Activated CD4-positive, alpha-beta T cell treated with anti-CD3 and anti-CD28 coated beads, Interleukin-2, Interleukin-6, amounts not matched to agents 100 ng/mL and 50 ng/mL, durations not matched to agents 16 hours and 8 hours (primary cell): Measurements from ENCODE around the gene PRR30.
"Not testable (repeated sequence)": the region's sequence is repeated elsewhere in the genome, so short reads cannot be mapped to it uniquely, and the experiment has no call there.

Source experiments
- DNase-seq: peaks from one replicate; pipeline ENCODE4 v3.0.0-alpha.2; 2020

Gene PRR30

GRCh38 chr2:27139310-27139709 is at the start of gene PRR30:
TSS of gene PRR30 (minus strand) at chr2:27139410. CDS start at chr2:27138329, 1,081 bp downstream.
- DNase-seq = no peak

GRCh38 chr2:27186613-27187345 is 47.6 kb upstream of the PRR30 start:
- DNase-seq = no peak

- DNase-seq = no peak
Measured at GRCh38 chr2:27185331-27186026, 46.3 kb upstream of the PRR30 start.

GRCh38 chr2:27184115-27184514 is 44.9 kb upstream of the PRR30 start:
- DNase-seq = no peak

- DNase-seq = no peak
Measured at GRCh38 chr2:27182346-27182745, 43.1 kb upstream of the PRR30 start.

- DNase-seq = no peak
Measured at GRCh38 chr2:27179344-27180000, 40.3 kb upstream of the PRR30 start.

GRCh38 chr2:27178469-27178868 is 39.3 kb upstream of the PRR30 start:
- DNase-seq = no peak

- no peak for DNase-seq
Measured at GRCh38 chr2:27177441-27178351, 38.5 kb upstream of the PRR30 start.

- not testable (repeated sequence) for DNase-seq
Measured at GRCh38 chr2:27175781-27176180, 36.6 kb upstream of the PRR30 start.

GRCh38 chr2:27175330-27175729 is 36.1 kb upstream of the PRR30 start:
- DNase-seq = no peak

GRCh38 chr2:27174638-27175037 is 35.4 kb upstream of the PRR30 start:
- DNase-seq = no peak

- DNase-seq = no peak
Measured at GRCh38 chr2:27171351-27171848, 32.2 kb upstream of the PRR30 start.

- no peak for DNase-seq
Measured at GRCh38 chr2:27170581-27171337, 31.5 kb upstream of the PRR30 start.

GRCh38 chr2:27164960-27165763 is 26.0 kb upstream of the PRR30 start:
- DNase-seq = no peak

GRCh38 chr2:27162151-27163121 is 23.2 kb upstream of the PRR30 start:
- no peak for DNase-seq

- no peak for DNase-seq
Measured at GRCh38 chr2:27160191-27160590, 21.0 kb upstream of the PRR30 start.

GRCh38 chr2:27159271-27159670 is 20.1 kb upstream of the PRR30 start:
- no peak for DNase-seq

GRCh38 chr2:27158468-27158867 is 19.3 kb upstream of the PRR30 start:
- no peak for DNase-seq

GRCh38 chr2:27155069-27155520 is 15.9 kb upstream of the PRR30 start:
- DNase-seq = no peak

GRCh38 chr2:27154488-27154887 is 15.3 kb upstream of the PRR30 start:
- no peak for DNase-seq
